Type B pancreatic cell (in vitro differentiated cells): ENCODE measurements around the gene PAPPA2. TPM values are rescaled to one million over a fixed set of nuclear protein-coding genes. Genes with fewer than 3 reads are reported as not detected.
"Not testable (repeated sequence)": the region's sequence is repeated elsewhere in the genome, so short reads cannot be mapped to it uniquely, and the experiment has no call there.

Experiments
- DNase-seq: peaks from one replicate; pipeline ENCODE4 v3.0.0; 2021; ENCODE audit warnings: mixed read lengths; ENCODE audit not compliant: unreplicated experiment; ENCODE audit errors: extremely low spot score
- H3K27ac Mint-ChIP-seq: 2 replicates; pipeline ENCODE4 v1.8.0; 2021; ENCODE audit warnings: mild to moderate bottlenecking, mixed read lengths
- H3K27me3 Mint-ChIP-seq: 2 replicates; pipeline ENCODE4 v1.8.0; 2021; ENCODE audit warnings: mixed read lengths
- H3K36me3 Mint-ChIP-seq: 2 replicates; pipeline ENCODE4 v1.8.0; 2021; ENCODE audit warnings: mixed read lengths
- H3K4me1 Mint-ChIP-seq: one replicate; pipeline ENCODE4 v1.8.0; 2021; ENCODE audit warnings: mixed read lengths; ENCODE audit not compliant: unreplicated experiment
- H3K4me3 Mint-ChIP-seq: 2 replicates; pipeline ENCODE4 v1.8.0; 2021; ENCODE audit warnings: mild to moderate bottlenecking, mixed read lengths
- H3K9me3 Mint-ChIP-seq: 2 replicates; pipeline ENCODE4 v1.8.0; 2021; ENCODE audit warnings: mixed read lengths
- CTCF ChIP-seq: fragments of 200-600 bp; sonication (generic); conservative IDR thresholded peaks from 2 replicates; pipeline ENCODE4 v1.5.0; 2021; ENCODE audit warnings: antibody characterized with exemption, mild to moderate bottlenecking
- total RNA-seq: library from RNA; stranded (reverse); gene quantifications from 2 replicates; pipeline ENCODE4 v1.2.1, GENCODE V29; 2021; ENCODE audit warnings: low replicate concordance

The PAPPA2 gene
- total RNA-seq, 1 donor from 2014 or later, result 0.87 TPM

DNA sequence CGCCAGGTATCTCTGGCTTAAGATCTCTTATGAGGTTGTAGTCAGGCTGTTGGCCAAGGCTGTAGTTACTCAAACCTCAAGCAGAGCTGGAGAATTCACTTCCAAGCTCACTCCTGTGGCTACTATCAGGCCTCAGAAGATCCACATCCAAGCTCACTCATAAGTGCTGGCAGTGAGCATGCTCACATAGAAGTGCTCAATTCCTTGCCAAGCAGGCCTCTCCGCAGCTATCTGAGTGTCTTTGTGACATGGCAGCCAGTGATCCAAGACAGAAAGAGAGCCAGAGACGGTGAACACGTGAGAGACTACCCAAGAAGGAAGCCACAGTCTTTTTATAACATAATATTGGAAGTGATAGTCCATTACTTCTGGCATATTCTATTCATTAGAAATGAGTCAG lies 278.2 kb downstream of the PAPPA2 start:
- DNase-seq, result no peak
- H3K36me3 Mint-ChIP-seq, result no peaks in the 10 kb centered on the region
- H3K9me3 Mint-ChIP-seq, result no peaks in the 10 kb centered on the region
- no peak overlapping the region for H3K27ac Mint-ChIP-seq
- H3K4me3 Mint-ChIP-seq, result no peak overlapping the region
- no peak for TF ChIP-seq CTCF
- peaks cover 19% of the 10 kb centered on the region for H3K27me3 Mint-ChIP-seq
- H3K4me1 Mint-ChIP-seq, result no peaks in the 10 kb centered on the region

DNA sequence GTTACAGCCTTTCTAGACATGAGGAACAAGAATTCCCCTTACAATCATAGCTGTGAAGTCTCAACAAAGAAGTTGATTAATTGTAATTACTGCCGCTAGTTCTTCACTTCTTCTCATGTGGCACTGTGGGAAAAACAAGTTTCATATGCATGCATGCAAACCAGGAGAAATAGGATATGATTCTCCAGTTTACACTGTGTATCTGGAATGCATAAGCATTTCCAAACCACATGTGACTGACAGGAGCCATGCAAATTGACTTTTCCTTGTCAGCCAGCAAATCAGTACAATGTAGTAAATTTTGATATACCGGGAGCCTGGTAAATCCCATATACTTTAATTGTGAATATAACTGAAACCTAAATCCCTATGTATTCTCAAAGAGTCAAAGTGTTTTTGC lies 279.3 kb downstream of the PAPPA2 start:
- no peaks in the 10 kb centered on the region for H3K9me3 Mint-ChIP-seq
- peaks cover 19% of the 10 kb centered on the region for H3K27me3 Mint-ChIP-seq
- H3K4me3 Mint-ChIP-seq, result no peak overlapping the region
- DNase-seq, result no peak
- H3K4me1 Mint-ChIP-seq, result no peaks in the 10 kb centered on the region
- TF ChIP-seq CTCF, result no peak
- H3K36me3 Mint-ChIP-seq, result no peaks in the 10 kb centered on the region
- no peak overlapping the region for H3K27ac Mint-ChIP-seq

- H3K4me3 Mint-ChIP-seq, result no peak overlapping the region
- no peaks in the 10 kb centered on the region for H3K9me3 Mint-ChIP-seq
- no peak for DNase-seq
- no peak for TF ChIP-seq CTCF
- H3K36me3 Mint-ChIP-seq, result no peaks in the 10 kb centered on the region
- H3K4me1 Mint-ChIP-seq, result no peaks in the 10 kb centered on the region
- no peak overlapping the region for H3K27ac Mint-ChIP-seq
- peaks cover 14% of the 10 kb centered on the region for H3K27me3 Mint-ChIP-seq
Observed at GRCh38 chr1:176744142-176744541, 281.2 kb downstream of the PAPPA2 start.

GRCh38 chr1:176745945-176746344 lies 283.0 kb downstream of the PAPPA2 start:
- Mint-ChIP-seq H3K27me3 (peaks cover 14% of the 10 kb centered on the region), H3K4me3 (no peak overlapping the region), H3K9me3 (no peaks in the 10 kb centered on the region), H3K4me1 (no peaks in the 10 kb centered on the region), H3K27ac (no peak overlapping the region), H3K36me3 (no peaks in the 10 kb centered on the region)
- no peak for TF ChIP-seq CTCF
- DNase-seq, result no peak

GRCh38 chr1:176752505-176752904 lies 289.5 kb downstream of the PAPPA2 start:
- no peaks in the 10 kb centered on the region for H3K9me3 Mint-ChIP-seq
- H3K4me1 Mint-ChIP-seq, result no peaks in the 10 kb centered on the region
- no peak for DNase-seq
- no peak overlapping the region for H3K4me3 Mint-ChIP-seq
- TF ChIP-seq CTCF, result no peak
- no peaks in the 10 kb centered on the region for H3K27me3 Mint-ChIP-seq
- no peaks in the 10 kb centered on the region for H3K36me3 Mint-ChIP-seq
- no peak overlapping the region for H3K27ac Mint-ChIP-seq

DNA sequence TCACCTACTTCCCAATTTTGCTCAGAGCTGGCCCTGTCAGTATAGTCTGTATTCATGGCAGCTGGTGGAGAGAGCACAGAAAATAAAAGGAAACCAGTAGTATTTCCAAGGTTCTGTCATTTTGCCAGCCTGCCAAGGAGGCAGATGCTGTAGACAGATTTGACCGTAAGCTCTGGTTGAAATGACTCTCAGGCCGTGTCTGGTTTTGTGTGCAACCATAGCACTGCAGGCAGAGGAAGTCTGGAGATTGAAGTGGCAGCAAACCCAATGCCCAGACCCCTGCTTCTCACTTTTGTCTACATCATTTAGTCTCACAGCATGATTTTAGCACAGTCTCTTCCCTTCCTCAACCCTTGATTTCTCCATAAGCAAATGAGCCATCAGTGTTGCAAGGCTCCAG lies 291.7 kb downstream of the PAPPA2 start:
- no peaks in the 10 kb centered on the region for H3K27me3 Mint-ChIP-seq
- H3K9me3 Mint-ChIP-seq, result no peaks in the 10 kb centered on the region
- DNase-seq, result no peak
- no peak overlapping the region for H3K4me3 Mint-ChIP-seq
- TF ChIP-seq CTCF, result no peak
- no peaks in the 10 kb centered on the region for H3K4me1 Mint-ChIP-seq
- H3K36me3 Mint-ChIP-seq, result no peaks in the 10 kb centered on the region
- no peak overlapping the region for H3K27ac Mint-ChIP-seq

DNA sequence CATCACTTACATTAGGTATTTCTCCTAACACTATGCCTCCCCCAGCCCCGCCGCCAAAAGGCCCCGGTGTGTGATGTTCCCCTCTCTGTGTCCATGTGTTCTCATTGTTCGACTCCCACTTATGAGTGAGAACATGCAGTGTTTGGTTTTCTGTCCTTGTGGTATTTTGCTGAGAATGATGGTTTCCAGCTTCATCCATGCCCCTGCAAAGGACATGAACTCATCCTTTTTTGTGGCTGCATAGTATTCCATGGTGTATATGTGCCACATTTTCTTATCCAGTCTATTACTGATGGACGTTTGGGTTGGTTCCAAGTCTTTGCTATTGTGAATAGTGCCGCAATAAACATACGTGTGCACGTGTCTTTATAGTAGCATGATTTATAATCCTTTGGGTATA lies 293.8 kb downstream of the PAPPA2 start:
- not testable (repeated sequence) for H3K9me3 Mint-ChIP-seq, DNase-seq, H3K27ac Mint-ChIP-seq, H3K4me3 Mint-ChIP-seq, H3K27me3 Mint-ChIP-seq, H3K36me3 Mint-ChIP-seq, H3K4me1 Mint-ChIP-seq
